C4-2B (cell line): ENCODE data around the gene KIAA2012.

ENCODE experiments used
- H3K27ac ChIP-seq: fragments of 450-650 bp; 2 replicates; pipeline ENCODE4 v1.5.1; 2017
- ZFX ChIP-seq: fragments of 450-650 bp; IDR thresholded peaks from 2 replicates; pipeline ENCODE4 v1.6.1; 2017
- TF ChIP-seq, protein P1 (sequence below): fragments of 450-650 bp; conservative IDR thresholded peaks from 2 replicates; pipeline ENCODE4 v1.5.1; 2017; ENCODE audit warnings: mild to moderate bottlenecking

The KIAA2012 gene

GRCh38 chr2:202088777-202089176 lies 15.7 kb downstream of the KIAA2012 start:
- H3K27ac ChIP-seq, result no peak overlapping the region
- TF ChIP-seq ZFX, result no peak
- TF ChIP-seq, protein P1, sequence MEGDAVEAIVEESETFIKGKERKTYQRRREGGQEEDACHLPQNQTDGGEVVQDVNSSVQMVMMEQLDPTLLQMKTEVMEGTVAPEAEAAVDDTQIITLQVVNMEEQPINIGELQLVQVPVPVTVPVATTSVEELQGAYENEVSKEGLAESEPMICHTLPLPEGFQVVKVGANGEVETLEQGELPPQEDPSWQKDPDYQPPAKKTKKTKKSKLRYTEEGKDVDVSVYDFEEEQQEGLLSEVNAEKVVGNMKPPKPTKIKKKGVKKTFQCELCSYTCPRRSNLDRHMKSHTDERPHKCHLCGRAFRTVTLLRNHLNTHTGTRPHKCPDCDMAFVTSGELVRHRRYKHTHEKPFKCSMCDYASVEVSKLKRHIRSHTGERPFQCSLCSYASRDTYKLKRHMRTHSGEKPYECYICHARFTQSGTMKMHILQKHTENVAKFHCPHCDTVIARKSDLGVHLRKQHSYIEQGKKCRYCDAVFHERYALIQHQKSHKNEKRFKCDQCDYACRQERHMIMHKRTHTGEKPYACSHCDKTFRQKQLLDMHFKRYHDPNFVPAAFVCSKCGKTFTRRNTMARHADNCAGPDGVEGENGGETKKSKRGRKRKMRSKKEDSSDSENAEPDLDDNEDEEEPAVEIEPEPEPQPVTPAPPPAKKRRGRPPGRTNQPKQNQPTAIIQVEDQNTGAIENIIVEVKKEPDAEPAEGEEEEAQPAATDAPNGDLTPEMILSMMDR, result no peak

DNA sequence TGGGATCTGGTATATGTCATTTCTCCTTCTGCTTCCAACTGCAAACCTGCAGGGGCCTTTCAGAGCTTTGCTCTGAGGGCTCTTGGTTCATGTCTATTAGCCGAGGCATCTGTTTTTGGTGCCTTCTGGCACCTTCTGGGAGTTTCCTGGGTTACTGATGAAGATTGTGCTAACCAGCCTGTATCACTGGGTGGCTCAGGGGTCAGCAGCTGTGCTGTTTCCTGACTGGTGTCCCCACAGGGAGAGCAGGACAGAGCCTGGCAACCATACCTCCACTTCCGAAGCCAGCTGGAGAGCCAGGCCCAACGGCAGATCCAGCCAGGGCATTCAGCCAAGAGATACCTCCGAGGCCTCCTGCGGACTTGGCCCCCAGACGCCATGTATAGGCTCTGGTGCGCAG lies 17.5 kb downstream of the KIAA2012 start:
- TF ChIP-seq, protein P1, result no peak
- TF ChIP-seq ZFX, result no peak

DNA sequence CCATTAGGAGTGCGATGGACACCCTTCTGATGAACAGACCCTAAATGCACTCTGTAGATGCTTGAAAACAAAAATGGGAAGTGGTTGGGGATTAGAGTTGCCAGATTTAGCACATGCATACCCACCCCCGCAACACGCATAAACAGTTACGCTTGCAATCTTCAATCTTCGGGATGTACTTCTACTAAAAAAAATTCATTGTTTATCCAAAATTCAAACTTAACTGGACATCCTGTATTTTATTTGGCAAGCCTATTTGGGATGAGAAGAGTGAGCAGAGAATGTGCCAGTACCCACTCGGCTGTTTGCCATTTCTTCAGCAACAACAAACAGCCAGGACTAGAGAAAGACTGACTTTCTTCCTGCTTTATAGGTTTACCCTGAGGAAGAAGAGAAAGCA lies 18.4 kb downstream of the KIAA2012 start:
- TF ChIP-seq, protein P1, result no peak
- no peak for TF ChIP-seq ZFX
- peak overlapping the region; percentile 11; the same call in 1 of the 2 replicates for H3K27ac ChIP-seq

More for the DNA sequence above, 17.5 kb downstream of the KIAA2012 start:
- peak overlapping the region; percentile 10; the same call in 1 of the 2 replicates for H3K27ac ChIP-seq

GRCh38 chr2:202094426-202094986 lies 21.5 kb downstream of the KIAA2012 start:
- no peak overlapping the region for H3K27ac ChIP-seq
- no peak for TF ChIP-seq ZFX
- TF ChIP-seq, protein P1, result no peak

DNA sequence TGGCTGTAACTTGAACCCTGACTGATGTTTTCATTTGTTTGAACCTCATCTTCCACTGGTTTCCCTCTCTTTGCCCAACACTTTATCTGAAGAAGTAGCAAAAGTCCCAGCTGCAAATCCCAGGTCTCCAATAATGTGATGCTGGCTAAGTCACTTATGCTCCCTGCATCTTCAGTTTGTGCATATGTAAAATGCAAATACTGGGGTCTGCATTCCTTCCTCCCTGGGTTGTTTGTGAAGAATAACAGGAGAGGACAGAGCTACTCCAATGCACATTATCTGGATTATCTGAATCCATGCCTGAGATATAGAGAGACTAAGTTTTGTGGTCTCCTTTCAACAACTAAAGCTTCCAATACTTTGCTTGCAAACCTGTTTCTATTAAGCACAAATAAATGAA lies 22.2 kb downstream of the KIAA2012 start:
- TF ChIP-seq, protein P1, result no peak
- TF ChIP-seq ZFX, result no peak
- no peak overlapping the region for H3K27ac ChIP-seq

DNA sequence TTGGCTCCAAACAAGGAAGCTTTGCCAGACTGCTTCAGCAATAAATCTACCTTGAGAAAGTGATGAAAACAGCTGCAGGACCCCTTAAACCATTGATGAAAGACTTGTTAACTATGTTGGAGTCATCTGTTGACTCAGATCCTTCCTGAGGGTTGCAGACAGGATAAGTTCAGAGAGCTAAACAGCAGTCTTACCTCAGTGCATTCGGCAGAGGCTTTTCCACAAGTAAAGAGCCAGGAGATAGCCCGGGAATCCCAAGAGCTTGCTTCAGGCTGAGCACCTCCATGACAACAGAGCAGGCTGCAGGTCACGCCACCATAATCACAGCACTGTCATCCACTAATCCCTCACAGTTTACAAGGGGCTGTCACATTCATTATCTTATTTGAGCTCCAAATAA lies 23.7 kb downstream of the KIAA2012 start:
- TF ChIP-seq, protein P1, result no peak
- TF ChIP-seq ZFX, result no peak
- H3K27ac ChIP-seq, result no peak overlapping the region

DNA sequence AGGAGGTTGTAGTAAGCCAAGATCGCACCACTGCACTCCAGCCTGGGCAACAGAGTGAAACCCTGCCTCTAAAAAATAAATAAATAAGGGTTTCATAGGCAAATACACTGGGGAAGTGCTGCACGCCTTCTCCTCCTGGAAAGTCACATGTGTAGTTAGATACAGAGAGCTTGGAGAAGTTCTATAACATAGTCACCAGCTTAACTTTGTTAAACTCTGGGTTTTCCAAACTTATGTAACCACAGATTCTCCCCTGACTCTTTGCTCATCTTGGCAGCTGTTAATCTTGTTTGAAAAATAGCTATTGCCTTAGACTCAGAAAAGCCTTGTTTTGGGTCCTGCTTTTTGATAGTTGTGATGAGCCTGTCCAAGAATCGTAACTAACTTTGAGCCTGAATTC lies 25.2 kb downstream of the KIAA2012 start:
- no peak for TF ChIP-seq ZFX
- TF ChIP-seq, protein P1, result no peak
- H3K27ac ChIP-seq, result no peak overlapping the region
